Stimulated activated CD8-positive, alpha-beta memory T cell treated with anti-CD3 and anti-CD28 coated beads, Interleukin-4, amount 100 ng/mL, for 4 hours (primary cell): Measurements from ENCODE around the gene ADGRB2.
A peak's percentile ranks its signal among the peaks of the same experiment; 100 is the strongest.

Source experiments
- DNase-seq, 2 donors: peaks; one replicate each; pipeline ENCODE4 v3.0.0-alpha.2; 2020; ENCODE audit warnings: low read depth in 2 of 2, low spot score in 1 of 2

The ADGRB2 gene

DNA sequence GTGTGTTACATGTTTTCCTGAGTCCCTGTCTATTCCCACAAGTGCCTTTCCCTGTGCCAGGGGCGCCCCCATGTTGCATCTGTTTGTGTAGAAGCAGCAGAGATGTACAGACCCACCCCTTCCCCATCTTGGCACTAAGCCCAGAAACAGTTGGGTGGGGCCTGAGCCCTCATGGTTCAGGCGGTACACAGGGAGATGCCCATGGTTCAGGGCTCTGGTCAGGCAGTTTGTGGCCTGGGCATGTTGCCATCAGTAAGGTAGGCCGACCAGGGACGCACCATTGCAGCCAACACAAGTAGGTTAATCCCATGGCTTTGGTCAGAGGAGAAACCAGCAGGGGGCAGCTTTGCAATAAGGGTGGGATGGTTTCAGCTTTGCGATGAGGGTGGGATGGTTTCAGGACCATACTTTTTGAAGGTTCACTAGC lies 914 bp upstream of the ADGRB2 start:
- no peak for DNase-seq

GRCh38 chr1:31763671-31764311 lies 349 bp downstream of the ADGRB2 start:
- DNase-seq = no peak

- DNase-seq = peak in 1 of 2 donors; percentile 36
Observed at GRCh38 chr1:31762726-31763670, 1.1 kb downstream of the ADGRB2 start.

DNA sequence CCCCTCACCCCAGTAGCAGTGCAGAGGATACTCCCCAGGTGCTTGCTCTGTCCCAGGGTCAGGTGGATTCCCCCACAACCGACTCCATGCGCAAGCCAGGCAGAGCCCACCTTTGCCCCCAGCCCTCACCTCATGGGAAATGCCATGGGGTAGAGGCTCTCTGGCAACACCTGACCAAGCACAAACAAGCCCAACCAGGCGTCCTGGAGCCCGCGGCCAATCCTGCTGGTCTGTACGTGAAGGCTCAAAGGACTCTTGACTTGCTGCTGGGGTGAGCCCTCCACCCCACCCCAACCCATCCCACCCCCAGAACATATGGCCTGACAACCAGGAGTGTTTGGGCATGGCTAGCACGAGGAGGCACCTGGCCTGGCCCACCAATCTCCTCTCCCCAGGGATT lies 1.8 kb downstream of the ADGRB2 start:
- DNase-seq = no peak

- no peak for DNase-seq
Observed at GRCh38 chr1:31761883-31762282, 2.3 kb downstream of the ADGRB2 start.

DNA sequence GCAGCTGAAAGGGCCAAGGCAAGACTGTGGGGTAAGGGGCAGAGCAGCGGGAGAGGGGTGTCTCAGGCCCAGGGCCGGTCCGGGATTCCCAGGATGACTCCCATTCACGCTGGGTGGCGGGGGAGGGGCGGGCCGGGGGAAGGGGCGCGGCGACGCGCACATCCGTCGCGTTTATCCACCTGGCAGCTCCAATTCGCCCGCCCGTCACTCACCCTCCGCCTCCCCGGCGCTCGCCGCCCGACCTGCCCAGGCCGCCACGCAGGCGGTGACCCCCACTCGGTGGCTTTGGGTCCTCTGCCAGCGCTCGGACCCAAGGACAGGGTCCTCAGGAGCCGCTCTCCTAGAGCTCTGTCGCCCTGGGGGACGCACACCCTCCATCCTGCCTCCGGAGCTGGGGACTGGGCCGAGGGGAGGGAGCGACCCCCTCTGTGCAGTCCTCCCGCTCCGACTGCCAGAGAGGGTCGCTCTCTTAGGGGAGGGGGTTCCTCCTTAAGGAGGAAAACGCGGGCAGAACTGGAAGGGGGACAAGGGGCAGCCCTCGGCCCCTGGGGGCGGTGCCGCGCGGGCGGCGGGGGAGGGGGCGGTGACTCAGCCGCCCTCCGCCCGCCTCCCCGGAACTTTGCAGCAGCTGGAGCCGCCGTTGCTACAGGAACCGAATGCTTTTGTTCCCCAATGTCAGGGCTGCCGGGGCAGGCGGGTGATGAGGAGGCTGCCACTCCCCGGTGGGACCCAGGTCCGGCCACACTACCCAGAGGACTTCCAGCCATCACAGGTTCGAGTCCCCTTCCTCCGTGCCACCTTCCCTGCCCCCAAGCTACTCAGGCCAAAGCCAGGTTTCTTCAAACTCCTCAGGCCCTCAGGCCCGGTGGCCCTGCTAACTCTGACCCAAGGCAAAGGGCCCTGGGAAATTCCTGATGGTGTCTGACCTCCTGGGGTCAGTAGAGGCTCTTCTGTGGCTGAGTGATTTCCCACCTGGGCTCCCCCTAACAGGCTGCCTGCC lies 3.4 kb downstream of the ADGRB2 start:
- peak in 1 of 2 donors; percentile 52 for DNase-seq

- no peak for DNase-seq
Observed at GRCh38 chr1:31759298-31760023, 4.7 kb downstream of the ADGRB2 start.

DNA sequence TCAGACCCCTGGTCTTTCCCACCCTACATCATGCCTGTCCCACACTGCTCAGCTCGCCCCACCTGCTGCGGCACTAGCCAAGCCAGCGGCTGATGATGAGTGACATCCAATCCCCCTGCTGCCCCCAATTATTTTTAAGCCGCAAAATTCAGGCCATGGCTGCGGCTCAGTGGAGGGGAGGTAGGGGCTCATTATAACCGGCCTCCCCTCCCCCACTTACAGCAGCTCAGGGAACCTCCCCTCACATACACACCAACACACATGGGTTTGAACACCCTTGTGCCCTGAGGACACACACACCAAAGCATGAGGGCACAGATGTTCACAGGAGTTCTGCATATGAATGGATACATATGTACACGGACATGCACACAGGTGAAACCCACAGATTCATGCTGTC lies 5.3 kb downstream of the ADGRB2 start:
- DNase-seq = no peak

- no peak for DNase-seq
Observed at GRCh38 chr1:31757989-31758388, 6.2 kb downstream of the ADGRB2 start.

- DNase-seq = no peak
Observed at GRCh38 chr1:31757204-31757679, 6.9 kb downstream of the ADGRB2 start.

GRCh38 chr1:31756578-31756977 lies 7.6 kb downstream of the ADGRB2 start:
- no peak for DNase-seq

DNA sequence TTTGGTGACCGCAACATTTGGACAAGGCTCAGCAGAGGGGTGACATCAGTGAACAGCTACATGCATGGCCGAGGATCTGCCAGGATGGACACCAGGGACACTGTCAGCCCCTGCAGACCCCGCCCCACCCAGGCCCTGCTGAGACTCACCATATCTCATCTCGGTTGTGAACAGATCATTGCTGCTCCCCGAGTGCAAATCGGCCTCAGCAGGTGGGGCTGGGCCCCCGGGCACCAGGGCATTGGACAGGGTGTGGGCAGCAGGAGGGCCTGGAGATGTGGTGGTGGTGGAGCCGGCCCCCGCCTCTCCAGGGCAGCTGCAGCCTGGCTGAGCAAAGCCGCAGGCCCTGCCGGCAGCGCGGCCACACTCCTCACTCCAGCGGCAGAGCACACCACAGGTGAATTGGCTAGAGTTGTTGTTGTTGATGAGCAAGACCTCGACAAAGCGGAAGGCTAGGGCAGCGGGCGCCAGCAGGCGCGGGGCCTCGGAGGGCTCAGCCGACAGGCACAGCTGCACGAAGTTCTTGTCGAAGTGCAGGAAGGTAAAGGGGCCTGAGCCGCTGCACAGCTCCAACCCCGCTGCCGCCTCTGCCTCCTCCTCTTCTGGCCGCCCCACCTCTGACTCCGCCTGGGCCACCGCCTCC lies 8.2 kb downstream of the ADGRB2 start:
- DNase-seq = no peak

- DNase-seq = no peak
Observed at GRCh38 chr1:31755197-31755611, 8.9 kb downstream of the ADGRB2 start.

DNA sequence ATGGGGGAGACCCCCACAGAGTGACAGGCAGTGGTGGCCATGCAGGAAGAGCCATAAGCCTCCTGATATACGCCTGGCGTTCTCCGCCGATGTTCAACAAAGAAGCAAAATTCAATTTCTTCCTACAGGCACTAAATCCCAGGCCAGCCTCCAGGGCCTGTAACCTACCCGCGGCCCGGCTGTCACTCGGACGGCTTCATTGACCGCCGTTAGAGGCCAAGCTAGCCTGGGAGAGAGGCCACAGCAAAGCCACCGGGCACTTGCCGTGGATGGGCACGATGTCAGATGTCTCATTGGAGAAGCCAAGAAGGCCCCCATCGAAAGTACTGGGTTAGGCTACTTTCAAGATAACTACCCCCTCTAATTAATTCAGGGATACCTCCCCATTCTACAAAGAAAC lies 9.7 kb downstream of the ADGRB2 start:
- DNase-seq = no peak

DNA sequence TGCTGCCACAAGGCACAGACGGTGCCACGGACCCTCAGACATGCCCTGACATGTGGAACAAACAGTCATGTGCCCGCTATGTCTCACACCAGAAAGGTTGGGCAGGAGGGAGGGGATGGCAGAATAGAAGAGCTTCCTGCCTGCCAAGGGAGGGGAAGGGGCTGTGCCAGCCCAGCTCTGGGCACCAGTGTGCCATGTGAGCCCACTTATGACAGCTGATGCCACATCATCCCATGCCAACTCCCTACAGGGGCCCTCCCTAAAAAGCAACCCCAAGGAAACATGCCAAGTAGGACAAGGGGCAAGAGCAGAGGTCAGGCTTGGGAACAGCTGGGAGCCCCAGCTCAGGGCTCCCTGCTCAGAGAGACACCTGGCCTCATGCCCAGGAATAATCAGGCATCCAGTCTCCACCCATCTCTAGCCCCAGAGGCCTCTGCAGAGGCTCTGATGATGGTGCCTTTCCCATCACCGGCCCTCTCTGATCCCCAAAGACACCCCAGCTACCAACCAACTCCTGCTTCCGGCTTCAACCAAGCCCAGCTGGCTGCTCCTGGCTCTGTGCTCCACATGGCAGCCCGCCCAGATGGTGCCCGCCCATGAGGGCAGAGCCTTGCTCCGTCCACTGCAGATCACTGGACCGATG lies 10.3 kb downstream of the ADGRB2 start:
- no peak for DNase-seq

DNA sequence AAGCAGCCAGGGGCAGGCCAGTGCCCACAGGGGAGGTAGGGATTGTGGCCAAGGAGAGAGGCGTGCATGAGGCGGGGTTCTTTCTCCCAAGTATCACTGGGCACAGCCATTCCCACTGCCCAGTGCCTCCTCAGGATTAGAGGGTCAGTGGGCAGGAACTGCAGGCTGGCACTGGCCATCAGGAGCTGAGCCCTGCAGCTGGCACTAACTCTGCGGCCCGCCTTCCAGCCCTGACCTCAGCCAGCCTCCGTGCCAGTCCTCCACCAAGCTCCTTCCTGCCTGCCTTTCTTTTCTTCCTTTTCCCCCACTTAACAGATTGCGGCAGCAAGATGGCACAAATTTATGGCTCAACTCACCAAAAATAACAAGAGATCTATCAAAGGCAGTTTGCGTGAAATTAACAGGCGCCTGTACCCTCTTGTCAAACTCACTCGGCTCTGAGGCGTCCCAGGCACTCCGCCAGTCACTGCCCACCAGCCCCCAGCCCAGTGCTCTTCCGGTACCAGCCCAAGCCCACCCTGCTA lies 11.1 kb downstream of the ADGRB2 start:
- DNase-seq = no peak

DNA sequence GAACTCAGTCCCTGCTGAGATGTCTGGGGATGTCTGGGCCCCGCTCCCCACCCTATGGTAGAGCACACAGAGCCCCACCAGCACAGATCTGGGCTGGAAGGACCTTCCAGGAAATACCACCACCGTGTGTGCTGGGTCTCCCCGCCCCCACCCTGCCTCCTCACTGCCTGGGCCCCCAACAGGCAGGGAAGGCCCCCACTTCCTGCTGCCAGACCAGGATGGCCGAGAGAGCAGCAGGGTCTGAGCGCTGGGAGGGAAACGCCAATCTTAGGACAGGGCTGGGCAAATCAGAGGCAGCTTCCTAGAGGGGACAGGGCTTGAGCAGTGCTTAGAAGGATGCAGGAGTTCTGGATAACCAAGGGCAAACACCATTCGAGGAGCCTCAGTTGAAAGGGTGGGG lies 11.9 kb downstream of the ADGRB2 start:
- DNase-seq = no peak

DNA sequence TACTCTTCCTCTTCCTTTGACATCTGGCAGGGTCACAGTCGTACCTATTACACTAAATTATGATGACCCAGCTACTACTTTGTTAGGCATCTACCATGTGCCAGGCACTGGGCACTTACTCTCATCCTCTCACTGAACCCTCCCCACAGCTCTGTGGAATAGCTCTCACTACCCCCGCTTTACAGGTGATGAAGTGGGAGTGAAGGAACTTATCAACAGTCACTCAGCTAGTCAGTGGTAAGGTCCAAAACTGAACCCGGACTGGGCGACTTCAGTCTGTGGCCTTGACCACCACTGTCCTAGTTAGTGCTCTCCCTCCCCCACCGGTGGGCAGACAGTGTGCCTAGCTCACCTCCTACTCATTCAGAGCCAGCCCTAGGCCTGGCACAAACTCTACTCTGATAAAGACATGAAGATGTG lies 12.3 kb downstream of the ADGRB2 start:
- DNase-seq = no peak

DNA sequence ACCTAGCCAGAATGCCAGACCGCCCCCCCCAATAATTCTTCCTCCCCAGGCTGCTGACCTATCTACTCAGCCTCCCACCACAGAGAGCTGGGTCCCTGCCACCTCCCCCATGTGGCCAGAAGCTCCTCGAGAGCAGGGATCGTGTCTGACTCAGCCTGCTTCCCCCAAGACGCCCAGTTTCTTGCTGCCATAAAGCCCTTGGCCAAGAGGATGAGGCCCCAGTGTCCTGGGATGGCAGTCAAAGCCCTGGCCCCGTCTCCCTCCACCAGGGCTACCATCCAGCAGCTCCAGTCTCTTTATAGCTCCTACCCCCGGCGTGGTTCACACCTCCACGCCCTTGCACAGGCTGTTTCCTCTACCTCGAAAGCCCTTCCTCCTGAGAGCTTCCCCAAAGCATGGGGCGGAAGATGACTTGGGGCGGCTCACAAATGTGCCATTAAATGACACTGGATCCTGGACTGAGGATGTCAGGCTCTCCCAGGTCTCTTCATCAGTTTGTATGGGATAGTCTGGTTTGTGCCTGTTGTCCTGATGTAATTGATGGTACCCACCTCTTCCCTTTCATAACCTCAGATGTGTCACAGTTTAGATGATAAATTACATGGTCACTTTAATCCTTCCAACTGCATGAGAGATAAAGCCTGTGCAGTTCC lies 13.2 kb downstream of the ADGRB2 start:
- DNase-seq = no peak
